GM19324 (cell line): ENCODE results near the gene SEMA5B.

Experiments
- ATAC-seq: cut with Tn5 transposase; IDR thresholded peaks from one replicate; pipeline ENCODE4 v1.9.1; 2021; ENCODE audit warnings: mild to moderate bottlenecking, moderate library complexity; ENCODE audit not compliant: unreplicated experiment, low FRiP score

Gene SEMA5B

GRCh38 chr3:122913539-122914100, 113.9 kb downstream of the SEMA5B start:
- no peak for ATAC-seq

- ATAC-seq, result no peak
Measured at GRCh38 chr3:122912772-122913538, 114.6 kb downstream of the SEMA5B start.

GRCh38 chr3:122911901-122912300, 115.7 kb downstream of the SEMA5B start:
- ATAC-seq, result no peak

- ATAC-seq, result no peak
Measured at GRCh38 chr3:122908251-122908650, 119.3 kb downstream of the SEMA5B start.

GRCh38 chr3:122907471-122907870, 120.1 kb downstream of the SEMA5B start:
- ATAC-seq, result no peak

- no peak for ATAC-seq
Measured at GRCh38 chr3:122903171-122903570, 124.4 kb downstream of the SEMA5B start.

- ATAC-seq, result no peak
Measured at GRCh38 chr3:122902326-122902725, 125.2 kb downstream of the SEMA5B start.

GRCh38 chr3:122898298-122898697, 129.3 kb downstream of the SEMA5B start:
- no peak for ATAC-seq

- no peak for ATAC-seq
Measured at GRCh38 chr3:122893754-122894668, 133.6 kb downstream of the SEMA5B start.

GRCh38 chr3:122893282-122893681, 134.3 kb downstream of the SEMA5B start:
- no peak for ATAC-seq

- ATAC-seq, result no peak
Measured at GRCh38 chr3:122892118-122892960, 135.2 kb downstream of the SEMA5B start.

GRCh38 chr3:122890720-122891220, 136.8 kb downstream of the SEMA5B start:
- ATAC-seq, result no peak

- no peak for ATAC-seq
Measured at GRCh38 chr3:122890077-122890719, 137.4 kb downstream of the SEMA5B start.

GRCh38 chr3:122886946-122887345, 140.6 kb downstream of the SEMA5B start:
- no peak for ATAC-seq

GRCh38 chr3:122886251-122886650, 141.3 kb downstream of the SEMA5B start:
- no peak for ATAC-seq

- no peak for ATAC-seq
Measured at GRCh38 chr3:122882361-122882947, 145.1 kb downstream of the SEMA5B start.

- no peak for ATAC-seq
Measured at GRCh38 chr3:122880624-122881023, 146.9 kb downstream of the SEMA5B start.

- no peak for ATAC-seq
Measured at GRCh38 chr3:122880173-122880572, 147.4 kb downstream of the SEMA5B start.

- no peak for ATAC-seq
Measured at GRCh38 chr3:122875547-122876127, 151.9 kb downstream of the SEMA5B start.
